Adrenal gland (tissue), 5 donors: ENCODE measurements around the gene CES2.

Experiments
- POLR2A ChIP-seq, 2 donors: fragments of 450-650 bp; IDR thresholded peaks; one replicate each; pipeline ENCODE4 v1.6.1; 2017; ENCODE audit warnings: antibody characterized with exemption in 2 of 2, mild to moderate bottlenecking in 2 of 2, moderate library complexity in 1 of 2
- TF ChIP-seq, protein P1 (sequence below), 6 experiments: fragments of 450-650 bp in 4 of 6; fragments of 200-600 bp in 2 of 6; sonication (generic) in 1 of 6; IDR thresholded peaks; 1 replicate in 5 of 6; 2 replicates in 1 of 6; pipeline versions ENCODE4 v1.5.1 to v1.8.0; 2016 to 2021; ENCODE audit warnings: antibody characterized with exemption in 6 of 6, mild to moderate bottlenecking in 2 of 6, moderate library complexity in 1 of 6
- donor health status: DM: no; HTN: no; CAD: no.

DNA sequence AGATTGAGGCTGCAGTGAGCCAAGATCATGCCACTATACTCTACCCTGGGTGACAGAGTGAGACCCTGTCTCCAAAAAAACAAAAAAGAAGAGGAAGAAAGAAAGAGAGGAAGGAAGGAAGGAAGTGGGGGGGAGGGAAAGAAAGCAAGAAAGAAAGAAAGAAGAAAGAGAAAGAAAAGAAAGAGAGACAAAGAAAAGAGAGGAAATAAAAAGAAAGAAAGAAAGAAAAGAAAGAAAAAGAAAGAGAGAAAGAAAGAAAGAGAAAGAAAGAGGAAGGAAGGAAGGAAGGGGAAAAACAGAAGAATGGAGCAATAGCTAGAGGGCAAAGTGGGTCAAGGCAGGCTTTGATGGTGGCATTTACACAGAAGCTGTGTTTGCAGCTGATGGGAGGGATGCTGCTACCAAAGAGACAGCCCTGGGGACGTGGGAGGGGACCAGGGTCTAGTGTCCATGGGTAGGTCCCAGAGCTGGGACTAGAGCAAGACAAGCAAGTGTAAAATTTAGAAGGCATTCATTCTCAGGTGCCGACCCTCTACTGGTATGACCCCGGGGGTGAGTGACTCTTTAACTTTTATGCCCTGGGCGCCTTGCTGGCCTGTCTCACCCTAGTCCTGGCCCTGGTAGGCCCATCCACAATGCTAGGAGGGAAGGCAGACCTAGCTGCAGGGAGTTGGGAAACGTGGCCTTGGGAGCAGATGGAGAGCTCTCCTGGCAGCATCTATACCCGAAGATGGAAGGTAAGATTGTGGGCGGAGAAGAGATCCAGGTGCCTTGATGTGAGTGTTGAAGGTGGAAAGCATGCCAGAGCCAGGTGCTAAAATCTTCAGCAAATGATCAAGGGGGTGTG, 23.8 kb downstream of the CES2 start:
- TF ChIP-seq, protein P1, sequence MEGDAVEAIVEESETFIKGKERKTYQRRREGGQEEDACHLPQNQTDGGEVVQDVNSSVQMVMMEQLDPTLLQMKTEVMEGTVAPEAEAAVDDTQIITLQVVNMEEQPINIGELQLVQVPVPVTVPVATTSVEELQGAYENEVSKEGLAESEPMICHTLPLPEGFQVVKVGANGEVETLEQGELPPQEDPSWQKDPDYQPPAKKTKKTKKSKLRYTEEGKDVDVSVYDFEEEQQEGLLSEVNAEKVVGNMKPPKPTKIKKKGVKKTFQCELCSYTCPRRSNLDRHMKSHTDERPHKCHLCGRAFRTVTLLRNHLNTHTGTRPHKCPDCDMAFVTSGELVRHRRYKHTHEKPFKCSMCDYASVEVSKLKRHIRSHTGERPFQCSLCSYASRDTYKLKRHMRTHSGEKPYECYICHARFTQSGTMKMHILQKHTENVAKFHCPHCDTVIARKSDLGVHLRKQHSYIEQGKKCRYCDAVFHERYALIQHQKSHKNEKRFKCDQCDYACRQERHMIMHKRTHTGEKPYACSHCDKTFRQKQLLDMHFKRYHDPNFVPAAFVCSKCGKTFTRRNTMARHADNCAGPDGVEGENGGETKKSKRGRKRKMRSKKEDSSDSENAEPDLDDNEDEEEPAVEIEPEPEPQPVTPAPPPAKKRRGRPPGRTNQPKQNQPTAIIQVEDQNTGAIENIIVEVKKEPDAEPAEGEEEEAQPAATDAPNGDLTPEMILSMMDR (IDR thresholded peaks at IDR 0.05): no peak
- TF ChIP-seq POLR2A (IDR thresholded peaks at IDR 0.05): no peak
